NCI-H2107 treated with DMSO at 0.1 percent for 48 hours (cell line): ENCODE measurements around the gene PPP1R36.

ENCODE experiments used
- DNase-seq: peaks from one replicate; lab custom pipeline; 2025; ENCODE audit not compliant: unreplicated experiment; lab: John Stamatoyannopoulos, UW

The PPP1R36 gene, protein sequence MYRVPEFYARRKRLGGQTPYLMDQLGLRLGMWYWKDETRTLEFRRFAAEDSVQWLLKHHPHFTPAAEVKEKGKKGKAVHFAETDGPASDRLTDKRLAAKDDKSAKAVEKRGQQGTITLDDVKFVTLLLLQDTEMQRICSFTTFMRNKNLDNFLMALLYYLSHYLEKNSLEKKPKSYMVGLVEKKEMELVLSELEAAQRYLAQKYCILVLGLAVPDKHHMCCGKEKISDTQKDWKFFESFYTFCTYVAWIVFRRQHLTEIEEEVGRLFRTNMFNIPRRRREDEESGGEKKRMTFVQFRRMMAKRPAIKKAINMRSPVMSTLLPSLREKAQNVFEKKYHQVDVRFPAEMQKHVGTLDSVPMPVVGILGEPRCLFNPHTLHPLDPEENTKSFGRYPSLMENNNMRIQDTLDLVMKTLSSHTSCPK

DNA sequence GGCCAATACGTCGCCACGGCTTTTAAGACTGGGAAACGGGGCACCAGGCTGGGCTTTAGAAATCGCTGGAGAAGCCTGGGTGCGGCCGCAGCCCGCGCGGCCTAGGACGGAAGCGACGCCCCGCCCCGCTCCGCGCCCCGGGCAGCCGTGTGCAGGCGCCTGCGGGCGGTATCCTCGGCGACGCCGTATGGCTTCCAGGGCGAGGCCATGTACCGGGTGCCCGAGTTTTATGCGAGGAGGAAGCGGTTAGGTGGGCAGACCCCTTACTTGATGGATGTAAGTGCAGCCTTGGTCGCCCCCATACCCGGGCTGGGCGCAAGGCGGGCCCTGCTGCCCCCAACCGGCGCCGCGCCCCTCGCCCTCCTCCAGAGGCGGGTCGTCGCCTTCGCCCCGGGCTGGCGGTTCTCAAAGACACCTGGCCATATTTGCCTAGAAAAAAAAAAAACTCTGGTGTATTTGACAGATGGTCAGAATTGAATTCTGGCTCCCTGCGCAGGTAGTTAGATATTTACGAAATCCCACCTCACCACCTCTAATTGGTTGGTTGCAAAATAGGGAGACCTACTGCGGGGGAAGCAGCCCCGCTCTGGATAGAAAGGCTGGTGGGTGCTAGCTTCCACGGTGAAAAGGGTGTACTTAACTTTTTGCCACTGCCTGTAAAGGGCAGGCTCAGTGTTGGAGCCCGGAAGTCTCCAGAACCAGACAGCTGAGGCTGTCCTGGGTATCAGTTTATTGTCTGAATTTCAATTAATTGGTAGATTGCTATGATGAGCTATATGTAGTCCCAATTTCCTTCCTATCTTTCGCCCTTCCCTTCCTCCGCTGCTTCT, at the start of gene PPP1R36:
TSS of gene PPP1R36 (plus strand) at position 171 of the 830 bp plus-strand sequence. CDS start at position 208, 37 bp downstream.
- DNase-seq, result peak; percentile 72

DNA sequence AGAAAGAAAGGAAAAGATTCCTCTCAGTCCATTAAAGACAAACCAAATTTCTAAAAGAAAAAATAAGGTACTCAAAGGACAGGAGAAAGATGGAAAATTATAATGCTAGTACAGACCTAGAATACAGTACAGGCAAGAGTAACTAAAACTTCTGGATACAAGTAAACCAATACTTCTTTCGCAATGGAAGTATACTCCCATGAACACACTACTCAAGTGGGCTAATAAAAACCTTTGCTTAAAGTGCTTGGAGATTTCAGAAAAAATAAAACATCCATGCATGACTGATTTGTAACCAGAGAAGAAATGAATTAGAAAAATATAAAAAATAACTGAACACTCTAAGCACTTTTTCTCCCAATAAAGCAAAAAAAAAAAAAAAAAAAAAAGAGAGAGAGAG, 49.7 kb upstream of the PPP1R36 start:
- no peak for DNase-seq

DNA sequence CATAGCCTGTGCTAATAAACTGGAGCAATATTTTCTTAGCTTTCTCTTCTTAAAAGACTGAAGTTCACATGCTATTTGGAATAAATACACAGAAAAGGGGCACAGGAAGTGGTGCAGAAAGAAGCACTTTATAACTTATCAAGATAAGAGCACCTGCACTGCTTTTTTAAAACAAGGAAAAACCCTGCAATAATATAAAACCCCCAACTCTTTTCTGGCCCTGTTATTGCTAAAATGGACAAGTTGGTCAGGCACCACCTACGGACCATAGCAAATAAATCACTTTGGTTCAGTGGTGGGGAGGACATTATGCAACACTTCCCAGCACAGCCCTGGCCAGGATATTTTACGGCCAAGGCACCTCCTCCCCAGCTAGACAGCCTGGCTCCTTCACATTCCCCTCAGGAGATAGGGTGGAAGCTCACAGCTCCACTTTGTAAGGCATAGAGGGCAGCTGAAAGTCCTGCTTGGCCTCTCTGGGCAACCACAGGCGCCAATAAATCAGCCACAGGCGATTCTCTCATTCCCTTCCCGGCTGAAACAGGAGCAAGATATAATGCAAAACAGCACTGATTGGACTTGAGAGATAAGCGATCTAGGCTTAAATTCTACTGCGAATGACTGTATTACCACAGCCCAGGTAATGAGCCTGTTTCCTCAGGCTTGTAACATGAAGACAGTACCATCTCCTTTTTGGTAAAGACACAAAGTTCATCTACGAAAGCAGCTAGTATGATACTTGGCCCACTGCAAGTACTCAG, 48.2 kb upstream of the PPP1R36 start:
- peak; percentile 50 for DNase-seq

DNA sequence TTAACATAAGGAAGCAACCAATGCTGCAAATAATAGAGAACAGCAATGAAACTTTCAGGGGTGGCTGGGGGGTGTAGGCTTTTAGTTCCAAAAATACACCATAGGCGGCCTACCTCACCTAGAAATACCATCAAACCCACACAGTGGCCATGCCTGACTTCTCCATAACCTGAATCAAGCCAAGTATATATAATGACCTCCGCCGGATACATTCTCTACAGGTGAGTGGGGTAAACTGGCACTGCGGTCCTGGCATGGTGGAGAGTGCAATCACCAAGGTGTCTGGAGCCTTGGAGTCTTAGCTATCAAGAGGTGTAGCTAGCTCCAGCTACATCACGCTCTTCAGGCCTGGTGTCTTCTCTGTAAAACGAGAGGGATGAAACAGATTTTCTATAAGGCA, 47.3 kb upstream of the PPP1R36 start:
- no peak for DNase-seq

DNA sequence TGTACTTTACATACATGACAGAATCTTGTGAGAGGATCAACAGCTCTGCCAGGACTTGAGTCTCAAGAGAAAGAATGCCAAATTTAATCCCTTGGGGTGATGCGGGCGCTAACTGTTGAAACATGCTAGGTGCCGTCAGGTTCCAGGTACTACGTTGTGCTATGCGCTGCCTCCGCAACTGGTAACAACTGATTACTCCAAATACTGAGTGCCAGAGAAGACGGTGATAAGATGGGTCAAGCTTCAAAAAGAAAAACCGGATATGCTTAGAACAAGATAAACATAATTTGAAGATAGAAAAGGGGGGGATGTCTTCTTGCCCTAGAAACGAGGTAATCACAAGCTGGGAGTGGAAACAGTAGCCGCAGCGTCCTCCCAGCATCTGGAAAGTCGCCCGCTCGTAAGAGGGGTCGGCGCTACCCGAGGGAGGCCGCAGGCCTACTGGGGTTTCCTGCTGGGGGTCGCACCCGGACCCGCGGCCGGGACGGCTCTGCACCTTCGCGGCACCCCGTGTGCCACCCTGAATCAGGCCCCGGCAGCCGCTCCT, 46.8 kb upstream of the PPP1R36 start:
- DNase-seq, result peak; percentile 41

DNA sequence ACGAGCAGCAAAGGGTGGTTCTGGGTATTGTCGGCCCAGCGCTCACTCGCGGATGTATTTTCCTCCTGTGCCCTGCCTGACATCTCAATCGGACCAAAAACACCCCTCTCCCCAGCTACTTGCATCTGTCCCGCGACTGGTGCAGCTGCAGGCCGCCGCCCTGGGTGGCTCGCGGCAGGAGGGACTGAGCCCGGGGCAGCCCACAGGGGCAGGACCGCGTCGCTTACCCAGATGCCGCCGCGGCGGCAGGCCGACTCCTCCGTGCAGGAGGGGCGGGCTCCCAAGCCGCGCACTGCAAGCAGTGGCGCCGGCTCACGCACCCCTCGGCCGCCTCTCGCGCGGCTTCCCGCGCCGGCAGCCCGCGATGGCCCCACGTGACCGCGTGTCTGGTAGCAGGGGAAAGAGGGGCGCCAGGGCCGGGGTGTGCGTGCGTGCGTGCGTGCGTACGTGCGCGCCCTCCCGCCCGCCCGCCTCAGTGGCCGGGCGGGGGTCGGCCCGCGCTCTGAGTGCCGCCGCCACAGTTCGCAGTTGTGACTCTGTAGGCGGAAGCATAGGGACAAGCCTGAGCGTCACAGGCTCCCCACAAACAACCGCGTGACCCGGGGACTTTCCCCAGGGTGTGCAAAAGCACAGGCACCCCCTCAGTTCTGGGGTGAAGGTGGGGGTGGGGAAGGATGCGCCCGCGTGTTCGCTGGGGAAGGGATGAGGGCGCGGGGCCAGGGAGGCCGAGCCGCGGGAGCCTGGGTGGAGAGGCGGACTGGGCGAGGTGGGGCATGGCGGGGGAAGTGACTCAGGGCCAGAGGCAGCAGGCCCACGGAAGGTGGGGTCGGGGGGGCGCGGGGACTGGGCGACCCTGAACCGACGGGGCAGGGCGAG, 46.1 kb upstream of the PPP1R36 start, which contains the start of gene ZBTB25:
TSS of gene ZBTB25 (minus strand) at position 405 of the 876 bp plus-strand sequence. CDS start 13,305 bp downstream, outside the sequence.
- DNase-seq, result peak; percentile 69

DNA sequence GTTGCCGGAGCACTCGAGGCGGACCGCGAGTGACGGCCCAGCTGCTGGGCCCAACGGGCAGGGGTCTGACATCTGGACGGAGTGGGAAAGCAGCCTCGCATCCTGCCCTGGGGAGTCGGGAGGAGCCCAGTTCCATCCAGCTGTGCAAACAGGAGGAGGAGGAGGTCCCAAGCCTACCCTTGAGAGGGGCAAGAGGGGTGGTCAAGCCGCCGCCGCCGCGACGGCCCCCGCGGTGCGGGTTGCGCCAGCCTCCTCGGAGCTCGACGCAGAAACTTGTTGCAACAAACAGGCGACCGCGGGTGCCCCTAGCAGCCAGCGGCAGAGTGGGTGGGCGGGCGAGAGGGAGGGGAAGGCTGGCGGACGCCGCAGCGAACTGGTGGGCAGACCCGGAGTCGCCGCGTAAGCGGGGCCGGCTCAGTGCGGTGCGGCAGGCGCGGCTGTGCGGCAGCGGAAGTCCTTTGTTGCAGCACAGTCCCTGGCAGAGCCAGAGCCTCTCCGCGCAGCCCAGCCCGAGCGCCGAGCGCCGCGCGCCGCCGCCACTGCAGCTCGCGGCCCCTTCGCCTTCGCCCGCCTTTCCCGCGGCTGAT, 45.4 kb upstream of the PPP1R36 start, which contains the start of gene ZBTB1:
TSS of gene ZBTB1 (plus strand) at position 461 of the 587 bp plus-strand sequence. CDS start 16,735 bp downstream, outside the sequence.
- DNase-seq, result peak; percentile 84

DNA sequence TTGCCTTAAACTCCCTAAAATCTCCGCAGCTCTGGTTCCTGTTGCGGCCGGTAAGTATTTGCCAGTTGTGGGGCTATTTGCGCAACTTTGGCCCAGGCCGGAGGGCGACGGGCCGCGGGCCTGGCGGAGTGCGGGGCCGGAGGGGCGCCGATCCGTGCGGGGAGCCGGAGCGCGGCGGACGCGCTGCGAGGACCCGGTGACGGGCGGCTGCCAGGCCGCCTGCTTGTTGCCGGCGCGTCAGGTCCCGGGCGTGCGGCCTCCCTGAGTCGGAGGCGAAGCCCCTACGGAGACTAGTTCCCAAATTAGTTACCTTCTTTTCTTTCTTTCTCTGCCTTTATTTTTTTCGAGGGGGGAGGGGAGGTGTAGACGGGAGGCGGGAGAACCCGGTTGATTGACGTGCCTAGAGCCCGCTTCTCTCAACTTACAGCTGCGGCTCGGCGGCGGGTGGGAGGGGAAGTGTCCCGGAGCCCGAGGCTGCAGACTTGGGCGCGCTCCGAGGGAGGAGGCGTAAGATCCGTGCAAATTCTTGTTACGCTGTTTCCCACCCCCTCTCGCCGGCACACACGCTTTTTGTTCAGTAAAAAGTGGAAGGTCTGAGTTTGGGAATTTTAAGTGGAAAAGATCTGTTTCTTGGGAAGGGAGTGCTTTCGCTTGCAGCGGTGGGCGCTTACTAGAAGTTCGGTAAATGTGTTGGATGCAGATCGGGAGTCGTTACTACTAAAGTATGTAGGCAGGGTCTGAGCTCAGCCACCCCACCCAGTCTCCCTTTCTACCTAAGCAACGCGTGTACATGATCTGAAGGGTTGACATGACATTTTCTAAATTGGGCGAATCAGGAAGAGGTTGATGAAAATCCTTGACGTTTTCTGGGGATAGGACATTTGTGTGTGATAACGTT, 44.6 kb upstream of the PPP1R36 start:
- DNase-seq, result peak; percentile 92

DNA sequence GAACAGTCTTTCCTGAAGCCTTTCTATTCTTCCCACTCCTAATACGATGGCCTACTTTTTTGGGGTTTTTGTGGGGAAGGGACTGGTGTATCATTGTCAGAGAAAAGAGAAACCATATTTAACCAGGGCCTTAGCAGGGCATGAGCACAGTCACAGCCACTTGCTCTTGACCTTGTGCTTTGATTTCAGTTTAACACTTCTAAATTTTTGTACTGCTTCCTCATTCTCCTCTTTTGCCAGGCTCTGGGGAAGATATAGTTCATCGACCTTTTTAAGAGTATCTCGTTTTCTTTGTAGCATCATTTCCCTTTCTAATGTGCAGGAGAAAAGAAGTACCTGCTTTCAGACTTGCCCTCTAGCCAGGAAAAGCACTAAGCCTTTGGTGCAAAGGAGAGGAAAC, 43.0 kb upstream of the PPP1R36 start:
- no peak for DNase-seq

DNA sequence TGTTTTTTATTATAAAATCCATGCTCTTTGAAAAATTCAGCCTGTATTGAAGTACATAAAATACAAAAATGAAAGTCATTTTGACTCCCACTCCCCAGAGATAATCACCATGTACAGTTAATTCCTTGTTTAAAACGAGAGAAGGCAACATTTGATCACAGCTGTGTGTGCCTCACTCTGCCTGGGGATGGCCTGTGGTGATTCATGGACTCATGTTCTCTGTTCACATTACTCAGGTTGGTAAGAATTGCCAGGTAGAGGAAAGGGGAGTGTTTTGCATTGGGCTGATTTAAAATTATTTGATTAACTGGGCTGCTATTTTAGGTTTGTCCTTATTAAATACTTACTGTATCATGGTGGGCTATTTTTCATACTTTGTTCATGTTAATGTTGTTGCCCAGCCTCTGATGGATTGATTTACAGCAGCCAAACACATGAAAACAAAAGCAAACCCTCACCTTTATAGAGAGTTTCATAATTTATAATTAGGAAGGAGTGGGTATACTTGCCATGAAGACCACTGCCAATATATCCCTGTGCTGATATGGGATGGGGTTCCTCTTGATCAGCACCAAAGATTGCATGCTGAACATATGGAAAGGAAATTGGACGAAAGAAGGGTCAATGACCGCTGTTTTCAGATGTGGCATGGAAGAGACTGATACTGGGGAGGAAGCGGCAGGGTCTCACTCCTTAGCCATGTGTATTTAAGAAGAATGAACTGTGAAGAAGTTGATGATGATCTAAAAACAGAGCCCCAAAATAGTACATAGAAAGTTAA, 42.2 kb upstream of the PPP1R36 start:
- DNase-seq, result peak; percentile 23

DNA sequence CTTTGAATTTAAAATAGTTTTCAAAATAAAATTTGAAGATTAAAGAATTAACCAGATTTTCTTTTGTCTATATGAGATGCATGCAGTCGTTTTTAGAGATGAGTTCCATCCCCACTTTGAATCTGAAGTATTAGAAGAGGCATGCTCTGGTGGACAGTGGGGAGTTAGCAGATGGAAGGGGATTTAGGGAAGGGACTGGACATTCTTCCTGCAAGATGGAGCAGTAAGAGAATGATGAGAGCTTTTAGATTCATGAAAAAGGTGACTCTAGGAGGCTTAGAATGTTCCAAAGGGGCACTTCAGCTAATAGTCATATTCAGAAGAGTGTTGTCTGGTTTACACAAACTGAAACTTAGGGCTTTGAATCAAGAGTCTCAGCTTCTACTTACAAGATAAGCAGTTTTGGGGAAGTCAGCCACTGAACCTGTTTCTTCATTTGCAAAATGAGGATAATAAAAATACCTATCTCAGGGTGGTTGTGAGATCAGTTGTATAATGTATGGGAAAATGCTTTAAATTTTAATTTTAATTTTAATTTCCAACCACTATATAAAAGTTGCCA, 41.5 kb upstream of the PPP1R36 start:
- DNase-seq, result no peak

DNA sequence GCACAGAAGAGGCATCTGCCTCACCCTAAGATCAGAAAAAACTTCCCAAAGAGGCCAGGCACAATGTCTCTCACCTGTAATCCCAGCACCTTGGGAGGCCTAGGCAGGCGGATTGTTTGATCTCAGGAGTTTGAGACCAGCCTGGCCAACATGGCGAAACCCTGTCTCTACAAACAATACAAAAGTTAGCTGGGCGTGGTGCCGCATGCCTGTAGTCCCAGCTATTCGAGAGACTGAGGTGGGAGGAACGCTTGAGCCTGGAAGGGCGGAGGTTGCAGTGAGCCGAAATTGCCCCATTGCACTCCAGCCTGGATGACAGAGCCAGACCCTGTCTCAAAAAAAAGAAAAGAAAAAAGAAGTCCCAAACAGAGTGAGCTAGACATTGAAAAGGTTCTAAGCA, 40.7 kb upstream of the PPP1R36 start:
- DNase-seq, result no peak

DNA sequence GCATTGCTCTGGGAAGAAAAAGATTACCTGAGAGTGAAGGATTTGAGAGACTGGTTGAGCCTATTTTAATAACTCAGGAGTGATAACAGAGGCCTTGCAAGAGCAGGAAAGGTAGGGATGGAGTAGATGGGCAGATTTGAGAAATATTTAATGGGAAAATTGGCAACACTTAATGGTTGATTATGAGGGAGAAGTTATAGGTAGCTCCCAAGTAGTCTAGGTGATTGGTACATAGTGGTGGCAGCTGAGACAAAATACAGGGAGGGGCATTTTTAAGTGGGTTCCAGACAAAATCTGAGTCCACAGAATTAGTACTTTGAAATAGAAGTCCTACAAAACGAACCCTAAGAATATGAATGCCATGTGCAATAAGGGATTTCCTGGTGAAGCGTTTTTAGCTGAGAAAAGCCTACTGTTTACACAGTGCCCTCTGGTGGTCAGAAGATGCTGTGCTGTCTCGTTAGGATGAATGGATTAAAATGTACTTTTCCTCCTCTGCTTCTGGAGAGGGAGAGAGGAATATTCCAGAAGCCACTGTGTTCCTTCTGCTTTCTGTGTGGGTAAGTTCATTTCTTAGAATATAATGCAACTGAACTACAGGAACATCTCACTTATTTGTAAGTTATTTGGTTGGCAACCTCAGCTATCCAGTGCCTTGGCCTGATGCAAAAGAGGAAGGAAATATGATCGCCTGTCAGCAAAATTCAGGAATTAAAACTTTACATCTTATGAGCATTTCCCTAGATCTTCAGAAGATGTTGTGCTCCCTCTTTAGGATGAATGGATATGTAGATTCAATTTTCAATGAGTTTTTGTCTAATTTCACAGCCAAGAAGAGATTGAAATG, 38.7 kb upstream of the PPP1R36 start:
- DNase-seq, result peak; percentile 92

DNA sequence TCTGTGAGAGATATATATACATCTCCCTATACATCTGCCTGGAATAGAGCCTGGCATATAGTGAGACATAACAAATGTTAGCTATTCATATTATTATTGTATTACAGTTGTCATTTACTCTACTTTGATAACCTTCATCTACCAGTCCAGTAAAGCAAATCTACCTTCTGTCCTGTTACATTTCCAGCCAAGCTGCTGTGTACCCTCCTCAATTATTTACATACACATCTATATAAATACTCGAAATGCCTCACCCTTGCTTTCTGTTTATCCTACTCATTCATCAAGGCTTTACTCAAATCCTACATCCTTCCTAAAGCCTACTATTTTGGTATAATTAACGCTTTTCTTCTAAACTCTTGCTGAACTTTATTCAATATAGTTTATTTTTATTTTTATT, 36.5 kb upstream of the PPP1R36 start:
- no peak for DNase-seq

DNA sequence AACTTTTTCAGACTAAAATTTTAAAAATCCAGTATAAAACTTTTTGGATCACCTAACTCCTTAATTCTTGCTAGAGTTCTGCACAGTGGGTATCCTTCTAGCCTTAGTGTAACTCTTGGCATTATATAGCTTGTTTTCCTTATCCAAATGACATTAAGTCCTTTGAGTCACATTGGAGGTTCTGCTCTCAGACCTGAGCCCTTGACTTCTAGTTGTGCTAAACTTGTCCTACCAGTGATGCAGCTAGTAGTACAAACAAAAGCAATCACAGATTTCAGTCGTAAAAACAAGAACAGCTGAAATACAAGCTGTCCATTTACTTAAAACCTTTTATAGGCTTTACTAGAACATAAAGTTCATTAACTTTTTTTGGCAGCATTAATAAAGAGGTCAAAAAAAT, 34.7 kb upstream of the PPP1R36 start:
- no peak for DNase-seq

DNA sequence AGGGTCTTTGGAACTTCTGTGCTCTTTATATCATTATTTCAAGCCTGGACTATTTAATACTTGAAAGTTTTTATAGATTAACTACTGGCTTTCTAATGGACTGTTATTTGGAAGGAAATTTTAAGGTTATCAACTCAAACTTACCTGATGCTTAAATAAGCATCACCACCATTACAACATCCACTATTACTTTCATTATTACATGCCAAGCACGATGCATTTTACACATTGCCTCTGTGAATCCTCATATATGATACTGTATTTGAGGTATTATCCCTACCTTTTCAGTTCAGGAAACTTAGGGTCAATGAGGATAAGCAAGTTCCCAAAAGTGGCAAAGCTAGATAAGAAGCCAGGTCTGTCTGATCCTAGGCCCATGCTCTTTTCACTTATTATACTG, 32.8 kb upstream of the PPP1R36 start:
- DNase-seq, result no peak
